ENCODE measurements around the gene DOP1B. TPM values are rescaled to one million over a fixed set of nuclear protein-coding genes. Genes with fewer than 3 reads are reported as not detected.

The DOP1B gene
- total RNA-seq, 1 experiment from 2014 or later: 31.0 TPM

GRCh38 chr21:36115138-36115730, 41.4 kb upstream of the DOP1B start:
- ChIA-PET POLR2A (no interaction called here), CTCF (no interaction called here)
- ATAC-seq (no peak), DNase-seq (ENCODE audit: low read depth, low spot score) (no peak)
- H3K27ac ChIP-seq (ENCODE audit: low read length): no peak overlapping the region
- TF ChIP-seq CTCF (IDR thresholded peaks at IDR 0.05) (no peak), SIN3A (IDR thresholded peaks at IDR 0.05; ENCODE audit: borderline replicate concordance, insufficient read depth, low read depth, low read length) (no peak), REST (IDR thresholded peaks at IDR 0.05; ENCODE audit: insufficient read depth in 1 of 2, low read depth in 2 of 2, low read length in 1 of 2) (no peak)
- no peaks in the 10 kb centered on the region for H3K36me3 ChIP-seq (ENCODE audit: control insufficient read depth, insufficient read depth, low read length)
- no peak overlapping the region for H3K4me3 ChIP-seq (ENCODE audit: low read depth in 2 of 2, low read length in 2 of 2)
- H3K4me1 ChIP-seq (ENCODE audit: control insufficient read depth, insufficient read depth, low read length): peaks cover 3% of the 10 kb centered on the region
- no peaks in the 10 kb centered on the region for H3K27me3 ChIP-seq (ENCODE audit: control insufficient read depth, insufficient read depth, low read length)
- no peaks in the 10 kb centered on the region for H3K9me3 ChIP-seq (ENCODE audit: control insufficient read depth, insufficient read depth, low read depth, low read length)
- no TSS peak for BruUV-seq (replicated peaks)
- in situ Hi-C loops (cut with HindIII; ENCODE audit: low pct_unique_long_range_greater_than_20kb, low sequenced_read_pairs): no loop called here
- intact Hi-C loops (cut with micrococcal nuclease; ENCODE audit: unreplicated experiment): no loop called here

- intact Hi-C loops (cut with micrococcal nuclease; ENCODE audit: unreplicated experiment): no loop called here
- ATAC-seq (no peak), DNase-seq (ENCODE audit: low read depth, low spot score) (no peak)
- Histone ChIP-seq H3K4me1 (ENCODE audit: control insufficient read depth, insufficient read depth, low read length) (peaks cover 3% of the 10 kb centered on the region), H3K9me3 (ENCODE audit: control insufficient read depth, insufficient read depth, low read depth, low read length) (no peaks in the 10 kb centered on the region), H3K36me3 (ENCODE audit: control insufficient read depth, insufficient read depth, low read length) (no peaks in the 10 kb centered on the region), H3K27me3 (ENCODE audit: control insufficient read depth, insufficient read depth, low read length) (no peaks in the 10 kb centered on the region), H3K4me3 (ENCODE audit: low read depth in 2 of 2, low read length in 2 of 2) (no peak overlapping the region), H3K27ac (ENCODE audit: low read length) (no peak overlapping the region)
- TF ChIP-seq TCF7L2 (IDR thresholded peaks at IDR 0.05; ENCODE audit: low read depth, low read length) (no peak), SIN3A (IDR thresholded peaks at IDR 0.05; ENCODE audit: borderline replicate concordance, insufficient read depth, low read depth, low read length) (no peak), REST (IDR thresholded peaks at IDR 0.05; ENCODE audit: insufficient read depth in 1 of 2, low read depth in 2 of 2, low read length in 1 of 2) (no peak)
- CTCF ChIA-PET: no interaction called here
- in situ Hi-C loops (cut with HindIII; ENCODE audit: low pct_unique_long_range_greater_than_20kb, low sequenced_read_pairs): no loop called here
- POLR2A ChIA-PET: no interaction called here
- BruUV-seq (replicated peaks): no TSS peak
Observed at GRCh38 chr21:36117286-36117741, 39.3 kb upstream of the DOP1B start.
